ENCODE data around the gene CCBE1.

The CCBE1 gene

DNA sequence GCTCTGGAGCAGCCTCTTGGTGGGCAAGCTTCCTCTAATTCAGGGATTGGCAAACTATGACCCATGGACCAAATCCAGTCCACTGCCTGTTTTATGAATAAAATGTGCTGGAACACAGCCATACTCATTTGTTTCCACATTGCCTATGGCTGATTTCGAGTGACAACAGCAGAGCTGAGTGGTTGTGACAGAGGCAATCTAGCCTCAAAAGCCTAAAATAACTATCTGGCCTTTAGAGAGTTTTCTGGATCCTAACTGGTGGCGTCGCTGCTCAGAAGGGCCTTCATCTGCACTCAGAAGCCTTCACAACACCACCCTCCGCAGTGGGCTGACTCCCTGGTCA lies 147.1 kb downstream of the CCBE1 start:
- TF ChIP-seq, protein P1, sequence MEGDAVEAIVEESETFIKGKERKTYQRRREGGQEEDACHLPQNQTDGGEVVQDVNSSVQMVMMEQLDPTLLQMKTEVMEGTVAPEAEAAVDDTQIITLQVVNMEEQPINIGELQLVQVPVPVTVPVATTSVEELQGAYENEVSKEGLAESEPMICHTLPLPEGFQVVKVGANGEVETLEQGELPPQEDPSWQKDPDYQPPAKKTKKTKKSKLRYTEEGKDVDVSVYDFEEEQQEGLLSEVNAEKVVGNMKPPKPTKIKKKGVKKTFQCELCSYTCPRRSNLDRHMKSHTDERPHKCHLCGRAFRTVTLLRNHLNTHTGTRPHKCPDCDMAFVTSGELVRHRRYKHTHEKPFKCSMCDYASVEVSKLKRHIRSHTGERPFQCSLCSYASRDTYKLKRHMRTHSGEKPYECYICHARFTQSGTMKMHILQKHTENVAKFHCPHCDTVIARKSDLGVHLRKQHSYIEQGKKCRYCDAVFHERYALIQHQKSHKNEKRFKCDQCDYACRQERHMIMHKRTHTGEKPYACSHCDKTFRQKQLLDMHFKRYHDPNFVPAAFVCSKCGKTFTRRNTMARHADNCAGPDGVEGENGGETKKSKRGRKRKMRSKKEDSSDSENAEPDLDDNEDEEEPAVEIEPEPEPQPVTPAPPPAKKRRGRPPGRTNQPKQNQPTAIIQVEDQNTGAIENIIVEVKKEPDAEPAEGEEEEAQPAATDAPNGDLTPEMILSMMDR (IDR thresholded peaks at IDR 0.05; ENCODE audit: control extremely low read depth, extremely low read depth, low read depth, missing control alignments): no peak
- POLR2A ChIA-PET: no interaction called here
- CTCF ChIA-PET: interaction anchor here (0.8 to 1.3 kb wide), 2 partner anchors 11 to 35 kb away, joined by 3 to 4 read pairs; no protein-coding TSS in a partner anchor
- DNase-seq (ENCODE audit: extremely low spot score): no peak

DNA sequence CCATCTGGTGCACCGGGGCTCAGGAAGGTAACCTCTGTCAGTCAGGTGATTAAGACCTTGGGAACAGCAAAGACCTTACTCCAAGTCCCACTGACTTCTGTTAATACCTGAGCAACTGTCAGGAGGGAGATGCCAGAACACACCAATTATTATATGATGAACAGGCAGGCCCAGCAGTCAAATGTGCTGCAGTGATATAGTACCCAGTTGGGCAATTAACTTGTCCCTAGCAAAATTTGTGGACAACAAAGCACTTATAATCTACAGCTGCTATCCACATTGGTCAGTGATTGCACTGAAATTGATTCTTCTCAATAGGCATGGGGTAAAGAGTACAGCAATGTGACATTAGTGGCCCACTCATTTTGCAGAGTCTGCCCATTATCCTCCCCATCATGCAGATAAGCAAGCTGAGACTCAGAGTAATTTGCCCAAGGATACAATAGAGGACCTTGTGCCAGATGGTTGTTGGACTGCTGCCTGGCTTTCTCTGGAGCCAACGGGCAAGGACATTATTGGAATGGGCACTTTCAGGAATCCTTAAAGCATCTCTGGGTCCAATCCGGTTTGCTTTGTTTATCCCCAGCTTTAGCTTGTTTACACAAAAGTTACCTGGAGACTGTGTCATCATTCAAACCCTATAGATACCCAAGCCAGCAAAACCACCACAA lies 147.6 kb downstream of the CCBE1 start:
- ChIA-PET POLR2A (no interaction called here), CTCF (interaction anchor here (0.8 to 1.3 kb wide), 2 partner anchors 12 to 36 kb away, joined by 3 to 4 read pairs; no protein-coding TSS in a partner anchor)
- no peak for DNase-seq (ENCODE audit: extremely low spot score)
- TF ChIP-seq, protein P1 (IDR thresholded peaks at IDR 0.05; ENCODE audit: control extremely low read depth, extremely low read depth, low read depth, missing control alignments): no peak

DNA sequence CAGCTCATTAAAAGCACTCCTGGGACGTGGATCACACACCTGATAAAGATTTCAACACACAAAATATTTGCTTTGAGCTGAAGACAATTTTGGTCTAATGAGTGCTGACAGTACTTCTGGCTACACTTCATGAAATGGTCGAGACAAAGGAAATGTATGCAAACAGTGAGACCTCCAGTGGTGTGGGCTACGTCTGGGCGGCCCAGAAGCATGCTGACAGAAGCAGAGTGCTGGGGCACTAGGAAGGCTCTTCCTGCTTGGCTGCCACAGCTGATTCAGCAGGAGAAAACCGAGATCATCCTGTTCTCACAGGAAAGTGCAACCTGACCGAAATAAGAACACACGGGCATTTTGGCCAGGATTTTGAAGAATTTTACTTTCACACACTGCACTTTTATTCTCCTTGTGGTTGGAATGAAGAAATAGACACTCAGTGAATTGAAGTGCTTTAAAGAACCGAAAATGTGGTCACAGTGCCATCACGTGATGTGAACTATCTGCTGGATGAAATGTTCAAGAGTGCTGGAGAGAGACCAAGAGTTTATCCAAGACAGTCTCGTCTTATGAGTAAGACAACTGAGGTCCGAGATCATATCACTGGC lies 149.5 kb downstream of the CCBE1 start:
- POLR2A ChIA-PET: no interaction called here

DNA sequence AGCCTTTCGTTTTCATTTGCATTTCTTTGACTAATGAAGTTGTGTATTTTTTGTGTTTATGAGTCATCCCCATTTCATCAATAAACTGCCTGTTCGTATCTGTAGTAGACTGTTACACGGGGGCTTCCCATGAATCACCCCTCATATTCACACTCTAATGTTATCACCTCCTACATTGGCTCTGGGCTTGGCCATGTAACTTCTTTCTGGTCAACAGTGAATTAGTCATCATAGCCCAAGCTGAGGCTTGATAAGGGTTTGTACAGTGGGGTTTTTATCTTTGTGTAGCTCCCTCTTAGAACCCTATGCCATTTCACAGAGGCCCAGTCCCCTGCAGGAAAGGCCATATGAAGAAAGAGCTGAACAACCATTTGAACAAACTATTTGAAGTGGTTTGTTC lies 151.0 kb downstream of the CCBE1 start:
- ChIA-PET POLR2A (no interaction called here), CTCF (interaction anchor here (0.7 to 1.1 kb wide), 3 partner anchors 10 to 31 kb away, joined by 3 read pairs; no protein-coding TSS in a partner anchor)
- TF ChIP-seq, protein P1 (IDR thresholded peaks at IDR 0.05; ENCODE audit: control extremely low read depth, extremely low read depth, low read depth, missing control alignments): no peak
- no peak for DNase-seq (ENCODE audit: extremely low spot score)

More for the DNA sequence above, 149.5 kb downstream of the CCBE1 start:
- CTCF ChIA-PET: no interaction called here
- TF ChIP-seq, protein P1 (IDR thresholded peaks at IDR 0.05; ENCODE audit: control extremely low read depth, extremely low read depth, low read depth, missing control alignments): no peak
- no peak for DNase-seq (ENCODE audit: extremely low spot score)

DNA sequence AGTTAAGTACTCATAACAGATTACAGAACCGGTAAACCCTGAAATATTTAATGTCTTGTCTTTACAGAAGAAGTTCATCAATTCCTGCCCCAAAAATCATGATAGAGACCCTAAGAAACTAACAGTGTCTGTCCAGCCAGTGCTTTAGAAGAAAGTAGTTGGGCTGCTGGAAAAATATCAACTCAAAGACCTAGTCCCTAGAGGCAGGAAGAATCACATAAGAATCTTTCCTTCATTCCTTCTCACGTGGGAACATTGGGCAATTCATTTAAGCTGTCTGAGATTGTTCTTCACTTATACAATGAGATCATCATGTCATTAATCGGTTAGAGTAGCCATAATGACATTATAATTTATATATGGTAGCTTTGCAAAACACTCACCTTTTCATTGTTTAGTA lies 156.4 kb downstream of the CCBE1 start:
- TF ChIP-seq, protein P1 (IDR thresholded peaks at IDR 0.05; ENCODE audit: control extremely low read depth, extremely low read depth, low read depth, missing control alignments): no peak
- DNase-seq (ENCODE audit: extremely low spot score): no peak
- ChIA-PET CTCF (no interaction called here), POLR2A (no interaction called here)

DNA sequence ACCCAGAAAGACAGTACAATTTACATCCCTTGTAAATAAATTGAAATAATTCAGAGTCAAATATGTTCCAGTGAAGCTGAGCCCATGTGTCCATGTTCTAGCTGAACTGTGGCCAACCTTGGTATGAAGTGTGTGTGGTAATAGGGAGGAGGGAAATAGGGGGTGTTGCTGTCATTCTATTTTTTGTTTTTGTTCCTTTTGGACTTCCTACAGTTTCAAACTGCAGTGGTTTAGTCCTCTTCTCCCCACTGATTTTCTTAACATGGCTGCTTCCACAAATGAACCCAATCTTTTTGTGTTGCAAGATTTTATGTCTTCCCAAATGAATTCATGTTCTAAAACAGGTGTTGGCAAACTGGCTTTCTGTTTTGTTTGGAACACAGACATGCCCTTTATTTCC lies 156.9 kb downstream of the CCBE1 start:
- POLR2A ChIA-PET: no interaction called here
- TF ChIP-seq, protein P1 (IDR thresholded peaks at IDR 0.05; ENCODE audit: control extremely low read depth, extremely low read depth, low read depth, missing control alignments): no peak
- DNase-seq (ENCODE audit: extremely low spot score): no peak
- CTCF ChIA-PET: no interaction called here

All from GM10248 (cell line).